CD4-positive, alpha-beta T cell treated with Interleukin-12 subunit alpha and Interleukin-12 subunit beta, for 1 hour (primary cell): Measurements from ENCODE around the gene STAB2.

Experiments
- DNase-seq: peaks from one replicate; pipeline ENCODE4 v3.0.0-alpha.2; 2020

STAB2 gene

DNA sequence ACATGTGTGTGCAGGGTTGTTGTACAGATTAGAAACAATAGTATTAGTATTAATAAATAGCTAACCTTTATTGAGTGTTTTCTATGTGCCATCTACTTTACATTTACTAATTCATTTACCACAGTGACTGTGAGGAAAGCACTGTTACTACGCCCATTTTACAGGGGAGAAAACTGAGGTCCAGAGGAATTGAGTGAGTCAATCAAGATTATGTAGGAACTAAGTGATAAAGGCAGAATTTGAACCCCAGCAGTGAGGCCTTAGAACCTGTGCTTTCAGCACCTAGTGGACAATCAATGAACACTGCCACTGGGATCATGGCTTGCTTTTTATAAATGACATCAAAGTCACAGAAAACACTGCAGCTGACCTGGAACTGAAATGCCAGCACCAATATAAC, 225.7 kb downstream of the STAB2 start:
- DNase-seq: no peak

DNA sequence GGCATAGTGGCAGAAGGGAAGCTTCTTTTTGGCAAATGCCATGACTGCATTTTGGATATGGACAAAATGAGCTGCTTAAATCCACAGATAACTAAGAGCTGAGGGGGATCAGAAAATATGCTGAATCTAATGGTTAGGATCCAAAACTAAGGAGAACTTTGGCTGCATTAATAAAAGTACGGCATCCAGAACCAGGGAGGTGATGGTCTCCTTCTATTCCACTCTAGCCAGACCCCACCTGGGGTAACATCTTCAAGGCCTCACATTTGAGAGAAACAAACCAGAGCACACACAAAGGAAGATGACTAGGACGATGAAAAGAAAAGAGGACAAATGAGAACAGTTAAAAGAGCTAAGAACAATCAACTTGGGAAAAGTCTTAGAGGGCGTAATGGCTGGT, 226.4 kb downstream of the STAB2 start:
- no peak for DNase-seq

DNA sequence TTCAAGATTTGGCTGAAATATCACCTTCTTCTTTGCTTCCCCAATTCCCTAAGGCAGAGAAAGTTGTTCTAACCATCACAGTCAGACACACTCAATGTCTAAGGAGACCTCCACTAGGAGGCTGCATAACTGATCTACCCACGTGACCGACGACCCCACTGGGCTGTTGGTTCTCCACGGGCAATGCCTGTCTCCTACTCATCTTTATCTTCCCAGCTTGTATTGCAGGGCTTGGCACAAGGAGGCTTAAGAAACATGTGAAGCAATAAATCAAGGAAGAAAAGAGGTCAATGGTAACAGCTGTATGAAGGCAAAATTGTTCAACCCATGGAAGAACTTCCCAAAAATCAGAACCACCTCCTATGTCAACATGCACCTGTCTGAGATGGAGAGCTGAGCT, 226.9 kb downstream of the STAB2 start:
- no peak for DNase-seq

DNA sequence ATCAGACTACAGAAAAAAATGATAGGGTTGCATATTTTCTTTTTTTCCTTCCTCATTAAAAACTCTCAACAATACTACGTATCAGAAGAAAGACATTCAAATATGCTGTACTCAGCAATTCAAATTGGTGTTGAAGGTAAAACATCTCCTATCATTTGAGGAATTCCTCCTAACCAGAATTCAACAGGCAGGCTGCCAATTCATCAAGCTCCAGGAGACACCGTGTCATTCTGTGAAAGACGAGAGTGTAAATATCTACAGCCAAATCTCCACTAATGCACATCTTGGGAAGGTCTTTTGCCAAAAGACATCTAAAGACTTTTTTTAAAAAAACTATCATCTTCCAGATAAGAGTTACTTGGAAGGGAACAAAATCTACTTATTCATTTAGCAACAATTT, 227.4 kb downstream of the STAB2 start:
- no peak for DNase-seq
